Measurements from ENCODE around the gene CARHSP1.
"Not testable (repeated sequence)": the region's sequence is repeated elsewhere in the genome, so short reads cannot be mapped to it uniquely, and the experiment has no call there.

CARHSP1 gene

GRCh38 chr16:8853150-8853549 lies 15.7 kb downstream of the CARHSP1 start:
- no peak for DNase-seq

DNA sequence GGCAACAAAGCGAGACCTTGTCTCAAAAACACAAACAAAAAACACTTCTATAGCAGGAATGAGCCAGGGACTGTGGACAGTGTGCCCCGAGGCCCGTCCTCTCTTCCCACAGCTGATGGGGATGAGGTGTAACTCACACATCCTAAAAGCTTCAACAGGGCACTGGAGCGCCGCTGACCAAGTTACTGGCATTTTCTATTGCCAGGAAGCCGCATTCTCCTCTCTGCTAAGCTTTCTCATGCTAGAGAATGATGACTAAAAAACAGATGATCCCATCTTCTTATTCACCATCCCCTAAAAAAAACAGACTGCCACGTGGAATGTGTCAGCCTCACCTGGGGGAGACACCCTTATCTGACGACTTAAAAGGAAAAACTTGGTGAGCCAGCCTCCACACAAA lies 16.3 kb downstream of the CARHSP1 start:
- DNase-seq, result no peak

DNA sequence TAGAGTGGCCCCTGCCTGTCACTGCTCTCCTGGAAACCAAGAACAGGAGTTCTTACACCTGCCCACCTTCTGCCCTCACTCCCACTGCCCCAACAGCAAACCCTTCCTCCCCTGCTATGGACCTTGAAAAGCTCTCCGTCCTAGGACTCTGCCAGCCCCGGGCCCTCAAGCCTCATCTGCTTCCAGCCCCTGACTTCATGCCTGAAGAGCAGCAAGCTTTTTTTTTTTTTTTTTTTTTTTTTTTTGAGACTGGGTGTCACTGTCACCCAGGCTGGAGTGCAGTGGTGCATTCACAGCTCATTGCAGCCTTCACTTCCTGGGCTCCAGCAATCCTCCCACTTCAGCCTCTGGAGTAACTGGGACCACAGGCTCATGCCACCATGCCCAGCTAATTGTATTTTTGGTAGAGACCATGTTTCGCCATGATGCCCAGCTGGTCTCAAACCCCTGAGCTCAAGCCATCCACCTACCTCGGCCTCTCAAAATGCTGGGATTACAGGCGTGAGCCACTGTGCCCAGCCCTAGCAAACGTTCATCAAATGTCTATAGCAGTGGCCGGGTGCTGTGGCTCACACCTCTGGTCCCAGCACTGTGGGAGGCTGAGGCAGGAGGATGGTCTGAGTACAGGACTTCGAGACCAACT lies 16.9 kb downstream of the CARHSP1 start:
- no peak for DNase-seq

GRCh38 chr16:8850279-8850885 lies 18.4 kb downstream of the CARHSP1 start:
- no peak for DNase-seq

DNA sequence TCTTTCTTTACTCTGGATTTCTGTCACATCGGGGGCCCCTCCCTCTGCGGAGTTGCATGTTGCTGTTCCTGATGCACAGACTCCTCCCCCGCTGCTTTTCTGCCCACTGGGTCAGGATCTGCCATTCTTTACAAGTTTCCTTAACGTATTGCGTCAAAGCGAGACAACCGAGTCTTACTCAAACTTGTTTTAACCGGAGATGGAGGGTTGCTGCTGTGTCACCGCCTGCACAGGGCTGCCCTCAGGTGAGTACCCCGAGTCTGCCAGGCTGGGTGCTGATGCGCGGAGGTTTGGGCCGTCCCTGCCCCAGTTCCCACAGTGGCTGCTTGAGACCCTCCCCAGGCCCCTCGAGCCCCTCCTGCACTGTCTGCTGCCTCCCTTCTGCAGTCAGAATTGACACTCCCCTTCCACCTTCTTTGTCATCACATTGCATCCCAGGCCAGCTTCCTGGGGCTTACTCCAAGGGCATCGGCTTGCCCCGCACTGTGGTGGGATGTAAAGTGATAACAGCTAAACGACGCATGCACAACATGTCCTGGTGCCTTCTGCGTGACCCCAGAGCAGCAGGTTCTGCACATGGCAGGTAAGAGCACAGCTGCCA lies 19.3 kb downstream of the CARHSP1 start:
- no peak for DNase-seq

DNA sequence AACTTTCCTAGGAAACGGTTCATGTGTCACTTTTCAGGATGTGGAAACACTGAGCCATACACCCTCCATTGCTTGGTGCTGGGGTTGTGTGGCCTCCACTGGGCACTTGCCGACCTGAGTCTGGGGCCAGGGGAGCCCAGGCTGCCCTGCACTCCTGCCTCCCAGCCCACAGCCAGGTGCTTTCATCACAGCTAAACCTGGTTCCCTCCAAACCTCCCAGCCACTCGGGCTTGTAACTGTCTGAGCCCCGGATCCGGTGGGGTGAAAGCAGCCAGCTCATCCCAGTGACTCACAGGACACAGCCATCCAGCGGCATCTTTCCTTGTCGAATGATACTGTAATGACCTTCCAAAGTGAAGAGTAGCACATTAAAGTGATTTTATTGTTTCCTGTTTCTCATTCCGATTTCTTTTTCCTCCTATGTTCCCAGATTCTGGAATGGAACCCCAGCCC lies 19.8 kb downstream of the CARHSP1 start:
- no peak for DNase-seq

DNA sequence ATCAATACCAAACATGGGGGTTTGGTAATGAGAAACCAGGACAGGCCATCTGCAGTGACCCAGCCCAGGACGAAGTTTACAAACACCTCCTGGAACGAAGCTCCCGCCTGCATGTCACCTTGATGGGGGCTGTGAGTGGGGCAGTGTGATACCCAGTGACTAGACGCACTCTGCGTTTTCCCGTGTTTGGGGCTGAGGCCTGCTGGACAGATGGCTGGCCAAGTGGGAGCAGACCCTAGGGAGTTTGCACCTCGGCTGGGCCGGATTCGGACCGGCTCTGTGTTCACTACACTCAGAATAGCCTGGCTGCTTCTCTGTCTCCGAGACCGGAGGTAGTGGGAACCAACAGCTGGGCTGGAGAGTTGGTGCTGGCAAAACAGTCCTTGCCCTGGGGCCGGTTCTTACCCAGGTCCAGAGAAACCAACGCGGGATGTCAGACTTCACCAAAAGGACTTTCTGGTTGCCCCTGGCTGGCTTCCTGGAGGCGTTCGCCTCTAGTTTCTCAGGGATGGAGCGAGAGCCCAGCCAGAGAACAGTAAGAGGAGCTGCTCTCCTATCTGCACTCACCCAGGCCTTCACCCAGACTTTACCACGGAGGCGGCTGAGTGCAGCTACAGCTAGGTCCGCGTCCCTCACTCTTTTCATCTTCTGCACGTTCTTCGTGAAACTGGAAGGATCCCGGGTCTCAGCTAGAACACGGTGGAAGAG lies 20.4 kb downstream of the CARHSP1 start:
- DNase-seq, result no peak

DNA sequence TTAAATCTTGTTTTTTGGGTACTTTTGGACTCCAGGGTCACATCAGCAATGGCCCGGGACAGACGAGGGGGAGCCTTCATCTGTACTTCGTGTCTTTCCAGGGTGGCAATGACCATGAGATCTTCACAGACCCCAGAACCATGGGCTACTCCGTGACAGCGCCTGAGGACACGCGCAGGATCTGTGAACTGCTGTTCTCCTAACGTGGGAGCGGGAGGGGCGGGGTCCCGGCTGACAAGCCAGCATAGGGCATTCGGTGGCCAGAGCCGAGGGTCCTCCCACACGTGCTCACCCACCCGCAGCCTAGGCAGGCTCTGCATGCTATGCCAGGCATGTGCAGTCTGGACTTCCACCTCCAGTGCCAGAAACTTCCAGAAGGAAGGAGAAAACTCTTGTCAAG lies 21.2 kb downstream of the CARHSP1 start:
- no peak for DNase-seq

DNA sequence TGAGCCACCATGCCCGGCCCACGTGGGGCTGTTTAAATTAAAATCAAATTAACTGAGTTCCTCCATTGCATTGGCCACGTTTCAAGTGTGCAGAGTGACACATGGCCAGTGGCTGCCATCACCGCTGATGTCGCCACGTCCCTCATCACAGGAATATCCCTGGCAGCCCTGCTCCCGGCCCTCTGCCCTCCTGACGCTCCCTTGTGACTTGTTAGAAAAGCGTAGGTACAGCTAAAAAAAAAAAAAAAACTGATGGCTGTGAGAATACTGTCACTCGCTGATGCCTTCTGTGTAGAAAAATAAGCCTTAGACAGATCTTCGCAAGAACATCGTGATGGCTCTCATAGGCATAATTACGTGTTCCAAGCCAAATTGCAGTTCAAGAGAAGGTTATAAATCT lies 21.7 kb downstream of the CARHSP1 start:
- DNase-seq, result no peak

DNA sequence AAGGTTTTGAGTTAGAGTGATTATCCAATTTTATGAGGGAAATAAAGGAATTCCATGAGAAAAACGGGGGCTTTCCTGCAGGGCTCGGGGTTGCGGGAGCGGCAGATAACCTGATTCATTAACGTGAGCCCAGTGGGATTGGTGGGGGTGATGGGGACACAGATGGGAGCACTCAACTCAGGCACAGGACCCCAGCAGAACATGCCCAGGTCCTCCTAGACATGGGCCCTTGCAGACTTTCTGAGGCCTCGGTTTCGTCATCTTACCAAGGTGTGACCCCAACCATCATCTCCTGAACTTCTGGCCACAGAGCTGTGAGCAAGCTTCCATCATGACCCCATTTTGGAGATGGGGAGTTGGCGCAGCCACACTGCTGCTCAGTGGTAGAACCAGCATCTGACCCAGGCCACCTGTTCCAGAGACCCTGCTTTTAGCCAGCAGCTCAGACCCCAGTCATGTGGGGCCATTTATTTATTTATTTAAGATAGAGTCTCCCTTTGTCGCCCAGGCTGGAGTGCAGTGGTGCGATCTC lies 22.3 kb downstream of the CARHSP1 start:
- DNase-seq, result no peak

DNA sequence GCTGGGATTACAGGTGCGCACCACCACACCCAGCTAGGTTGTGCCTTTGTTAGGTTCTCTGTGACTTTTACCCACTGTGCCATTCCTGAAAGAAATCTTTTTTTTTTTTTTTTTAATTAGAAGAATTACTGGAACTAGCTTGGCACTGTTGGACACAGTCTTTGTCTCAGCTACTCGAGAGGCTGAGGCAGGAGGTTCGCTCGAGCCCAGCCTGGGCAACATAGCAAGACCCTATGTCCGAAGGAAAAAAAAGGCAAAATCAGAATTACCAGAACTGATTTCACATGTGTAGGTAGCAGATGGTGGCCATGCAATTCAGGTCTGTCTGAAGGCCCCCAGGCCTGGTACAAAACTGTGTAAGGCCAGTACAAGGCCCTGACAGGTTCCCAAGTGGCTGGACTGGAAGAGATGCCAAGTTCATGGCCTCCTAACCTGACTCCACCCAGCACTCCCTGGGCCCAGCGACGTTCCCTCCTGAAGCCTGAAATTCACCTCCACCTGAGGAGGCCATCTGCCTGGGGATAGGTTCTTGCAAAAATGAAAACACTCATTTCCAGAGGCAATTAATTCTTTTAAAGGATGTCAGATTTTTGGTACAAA lies 23.0 kb downstream of the CARHSP1 start:
- no peak for DNase-seq

DNA sequence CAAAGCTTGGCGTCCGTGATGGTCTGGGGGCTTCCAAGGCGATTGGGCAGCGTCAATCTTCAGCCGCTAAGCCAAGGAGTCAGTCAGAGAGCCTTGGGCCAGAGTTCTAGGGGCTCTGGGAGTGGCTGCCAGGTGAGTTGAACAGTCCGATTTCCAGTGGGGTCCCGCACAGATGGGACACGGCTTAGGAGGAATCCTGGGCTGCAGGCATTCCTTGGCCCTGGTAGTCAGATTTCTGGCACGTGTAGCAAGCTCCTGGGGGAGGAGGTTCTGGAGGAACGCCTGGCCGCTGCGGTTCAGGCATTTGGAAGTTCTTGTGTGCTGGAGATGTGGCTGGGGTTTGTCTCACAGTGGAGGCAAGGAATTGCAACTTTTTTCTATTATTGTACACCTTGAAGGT lies 25.5 kb downstream of the CARHSP1 start:
- not testable (repeated sequence) for DNase-seq

- not testable (repeated sequence) for DNase-seq
Measured at GRCh38 chr16:8842016-8842415, 26.8 kb downstream of the CARHSP1 start.

GRCh38 chr16:8837594-8837993 lies 31.2 kb downstream of the CARHSP1 start:
- DNase-seq, result not testable (repeated sequence)

DNA sequence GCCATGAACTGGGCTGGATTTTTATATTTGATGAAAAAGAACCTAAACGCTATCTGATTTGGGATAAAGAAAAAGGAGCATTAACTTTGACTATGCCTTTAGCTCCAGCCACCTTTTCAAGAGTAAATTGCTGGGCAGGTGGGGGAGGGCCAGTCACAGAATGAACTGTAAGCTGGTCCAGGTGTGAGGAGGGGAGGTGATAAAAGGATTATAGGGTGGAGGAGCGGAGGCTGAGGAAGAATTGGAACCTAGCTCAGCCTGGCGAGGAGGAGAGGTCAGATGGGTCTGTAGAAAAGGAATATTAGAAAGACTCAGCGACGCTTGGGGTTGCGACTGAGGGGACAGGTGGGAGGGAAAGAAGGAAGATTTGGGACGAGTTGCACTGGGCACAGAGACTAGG lies 32.0 kb downstream of the CARHSP1 start:
- not testable (repeated sequence) for DNase-seq

DNA sequence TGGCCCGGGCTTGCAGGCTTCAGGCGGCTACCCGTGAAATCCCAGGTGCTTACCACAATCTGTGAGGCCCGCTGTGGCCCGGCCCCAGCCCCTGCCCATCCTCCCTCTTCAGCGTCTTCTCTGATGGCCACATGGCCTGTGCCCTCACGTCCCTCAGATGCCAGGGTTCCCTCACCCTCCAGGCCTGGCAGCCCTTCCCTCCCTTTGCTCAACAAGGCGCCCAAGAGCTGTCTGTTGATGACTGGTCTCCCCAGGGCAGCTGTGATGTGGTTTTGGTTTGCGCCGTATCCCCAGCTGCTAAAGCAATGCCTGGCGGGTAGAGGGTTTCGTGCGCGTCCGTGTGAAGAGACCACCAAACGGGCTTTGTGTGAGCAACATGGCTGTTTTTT lies 36.1 kb downstream of the CARHSP1 start:
- DNase-seq, result no peak

DNA sequence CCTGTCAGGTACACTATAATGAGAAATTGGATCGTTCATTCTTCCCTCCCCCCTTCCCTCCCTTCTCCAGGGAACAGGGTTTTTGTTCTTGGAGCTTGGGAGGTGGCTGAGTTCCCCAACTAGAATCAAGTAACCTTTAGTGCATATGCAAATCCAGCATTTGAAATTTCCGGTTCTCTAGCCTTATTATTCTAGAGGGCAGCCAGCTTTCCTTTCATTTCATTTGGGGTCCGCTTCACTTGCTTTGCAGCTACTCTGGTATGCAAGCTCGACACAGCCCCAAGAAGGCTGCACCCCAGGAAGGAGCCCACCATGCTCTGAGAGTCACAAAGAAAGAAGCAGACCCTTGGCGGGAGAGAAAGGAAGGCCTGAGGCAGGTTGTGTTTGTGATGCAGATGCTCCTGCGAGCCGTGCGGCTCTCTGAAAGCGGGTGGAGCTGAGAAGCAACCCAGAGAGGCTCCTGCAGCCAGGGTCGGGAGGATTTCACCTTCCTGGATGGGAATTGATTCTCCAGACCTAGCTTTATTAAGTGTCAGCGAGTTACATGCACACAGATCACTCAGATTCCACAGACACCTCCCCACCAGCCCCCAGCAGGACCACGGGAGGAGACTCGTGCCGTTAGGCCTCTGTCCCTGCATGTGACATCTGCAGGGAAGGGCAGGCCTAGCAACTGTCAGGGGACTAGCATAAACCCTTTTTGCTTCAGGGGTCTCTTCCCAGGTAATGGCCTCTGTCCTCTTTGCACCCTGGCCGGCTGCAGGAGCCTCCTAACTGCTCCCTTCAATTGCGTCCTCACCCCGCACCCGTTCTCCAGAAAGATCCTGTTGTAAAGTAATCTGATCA lies 36.7 kb downstream of the CARHSP1 start:
- no peak for DNase-seq

DNA sequence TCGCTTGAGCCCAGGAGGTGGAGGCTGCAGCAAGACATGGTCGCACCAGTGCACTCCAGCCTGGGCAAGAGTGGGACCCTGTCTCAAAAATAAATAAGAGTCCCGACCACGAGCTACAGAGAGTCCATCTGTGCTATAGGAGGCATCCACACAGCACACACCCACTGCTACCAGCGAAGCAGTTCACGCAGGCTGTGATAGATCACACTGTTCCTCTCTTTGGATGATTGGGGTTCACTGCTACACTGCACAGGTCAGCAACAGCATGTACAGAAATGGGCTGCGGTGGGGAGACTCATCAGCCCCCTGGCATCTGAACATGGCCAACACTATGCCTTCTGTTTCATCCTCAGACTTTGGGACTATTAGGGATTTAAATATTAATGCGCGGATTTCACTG lies 37.4 kb downstream of the CARHSP1 start:
- DNase-seq, result no peak

DNA sequence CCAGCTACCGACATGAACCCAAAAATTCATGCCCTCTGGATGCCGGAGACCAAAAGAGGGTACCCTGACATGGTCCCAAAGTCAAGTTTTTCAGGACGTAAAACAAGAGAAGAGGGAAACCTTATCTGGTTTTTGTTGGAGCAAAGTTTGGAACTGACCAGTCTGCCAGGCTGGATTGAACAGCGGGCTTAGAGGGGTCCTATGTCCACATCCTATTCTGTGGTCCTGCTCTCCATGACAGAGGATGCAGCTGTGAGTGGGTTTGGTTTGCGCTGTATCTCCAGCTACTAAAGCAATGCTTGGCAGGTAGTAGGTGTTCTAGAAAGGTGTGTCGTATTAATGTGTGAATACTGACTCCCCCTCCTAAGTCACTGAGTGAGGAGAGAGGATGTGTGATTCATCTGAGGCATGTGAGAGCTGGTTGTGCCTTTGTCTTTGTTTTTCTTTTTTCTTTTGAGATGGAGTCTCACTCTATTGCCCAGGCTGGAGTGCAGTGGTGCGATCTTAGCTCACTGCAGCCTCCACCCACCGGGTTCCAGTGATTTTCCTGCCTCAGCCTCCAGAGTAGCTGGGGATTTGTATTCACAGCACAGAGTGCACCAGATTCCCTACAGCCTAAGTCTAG lies 40.2 kb downstream of the CARHSP1 start:
- DNase-seq, result no peak

- DNase-seq, result no peak
Measured at GRCh38 chr16:8826278-8826879, 42.4 kb downstream of the CARHSP1 start.

DNA sequence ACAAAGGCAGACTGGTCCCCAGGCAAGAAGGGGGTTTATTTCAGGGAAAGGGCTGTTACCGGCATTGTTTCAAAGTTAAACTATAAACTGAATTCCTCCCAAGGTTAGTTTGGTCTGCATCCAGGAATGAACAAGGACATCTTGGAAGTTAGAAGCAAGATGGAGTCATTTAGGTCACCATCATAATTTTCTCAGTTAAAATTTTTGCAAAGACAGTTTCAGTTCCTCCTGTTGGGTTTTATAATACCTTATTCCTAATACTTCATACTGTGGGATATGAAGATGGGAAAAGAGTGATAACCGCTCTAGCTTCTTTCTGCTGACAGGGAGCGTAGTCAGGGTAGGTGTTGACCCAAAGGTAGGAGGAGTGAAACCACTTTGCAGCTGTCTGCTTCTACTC lies 46.4 kb downstream of the CARHSP1 start:
- no peak for DNase-seq

All from activated CD4-positive, alpha-beta T cell treated with anti-CD3 and anti-CD28 coated beads, Interleukin-10, Interleukin-2, amounts not matched to agents 100 ng/mL and 50 ng/mL, durations not matched to agents 16 hours and 8 hours (primary cell).